HCT116 (cell line): ENCODE data around the gene MAPK8. TPM values are rescaled to one million over a fixed set of nuclear protein-coding genes. Genes with fewer than 3 reads are reported as not detected.

Source experiments
- ATAC-seq: fragments of 200-7000 bp; cut with Tn5 transposase; 2 replicates; pipeline ENCODE4 v1.9.1; 2020; ENCODE audit warnings: mild to moderate bottlenecking, moderate library complexity
- BruUV-seq: library from RNA; stranded (reverse); fragments of 400-500 nt; replicated peaks from 2 replicates; lab custom pipeline; 2021; lab: Mats Ljungman, UMichigan
- CTCF ChIA-PET: fragments of 300-600 bp; sonication (Branson Sonifier 250); formaldehyde crosslinking; loops from one replicate; lab custom pipeline; 2021; ENCODE audit warnings: antibody characterized with exemption; lab: Charles Lee
- POLR2A ChIA-PET: fragments of 300-600, 350-600 bp; sonication (Branson Sonifier 250); formaldehyde crosslinking; loops from one replicate; lab custom pipeline; 2021; ENCODE audit warnings: antibody characterized with exemption; lab: Charles Lee
- RAD21 ChIA-PET, 2 experiments: fragments of 300-600 bp; sonication (Branson Sonifier 250); formaldehyde crosslinking; loops; one replicate each; lab custom pipeline; 2023; ENCODE audit warnings: low total read pairs in 2 of 2; ENCODE audit not compliant: uncharacterized antibody in 2 of 2, unreplicated experiment in 2 of 2, low non-redundant PET in 1 of 2; lab: Charles Lee
- DNase-seq: peaks from one replicate; pipeline ENCODE4 v3.0.0-alpha.2; 2010; ENCODE audit warnings: low read depth, low spot score
- H2AFZ ChIP-seq: fragments of 200-600 bp; shearing (Covaris generic), sonication (generic); 2 replicates; pipeline ENCODE4 v1.6.1; 2017; ENCODE audit warnings: low read depth, mixed run types, mixed read lengths, antibody characterized with exemption, low read length; ENCODE audit not compliant: poor library complexity, severe bottlenecking
- H3K27ac ChIP-seq: 2 replicates; pipeline ENCODE4 v1.5.1; 2012; ENCODE audit warnings: low read depth, low read length
- H3K27me3 ChIP-seq: fragments of 200-600 bp; sonication (generic); 2 replicates; pipeline ENCODE4 v1.6.1; 2016; ENCODE audit warnings: mixed run types, low read length, mixed read lengths; ENCODE audit not compliant: insufficient read depth
- H3K36me3 ChIP-seq, 2 experiments: fragments of 200-500 bp in 1 of 2; fragments of 200-600 bp in 1 of 2; sonication (Bioruptor generic) in 1 of 2; sonication (generic) in 1 of 2; 2 replicates each; pipeline versions ENCODE4 v1.5.1 to v1.6.1; 2014 to 2016; ENCODE audit warnings: low read length in 2 of 2, inconsistent platforms in 1 of 2, mixed read lengths in 1 of 2, mixed run types in 1 of 2; ENCODE audit not compliant: insufficient read depth in 2 of 2, control insufficient read depth in 1 of 2
- H3K4me1 ChIP-seq, 2 experiments: fragments of 200-600 bp in 1 of 2; sonication (generic) in 1 of 2; 2 replicates each; pipeline versions ENCODE4 v1.5.1 to v1.6.1; 2012 to 2017; ENCODE audit warnings: low read length in 2 of 2, inconsistent platforms in 1 of 2, mild to moderate bottlenecking in 1 of 2, mixed read lengths in 1 of 2, mixed run types in 1 of 2, moderate library complexity in 1 of 2; ENCODE audit not compliant: insufficient read depth in 2 of 2, control insufficient read depth in 1 of 2
- H3K4me2 ChIP-seq: fragments of 200-600 bp; sonication (generic); 2 replicates; pipeline ENCODE4 v1.6.1; 2017; ENCODE audit warnings: mixed run types, low read length, mixed read lengths
- H3K4me3 ChIP-seq, 2 experiments: fragments of 200-600 bp in 1 of 2; sonication (generic) in 1 of 2; replicated peaks in 1 of 2; 2 replicates each; pipeline ENCODE4 v1.5.1; 2011 to 2016; ENCODE audit warnings: low read length in 2 of 2, control low read depth in 1 of 2, low read depth in 1 of 2, mild to moderate bottlenecking in 1 of 2, mixed read lengths in 1 of 2, mixed run types in 1 of 2
- H3K79me2 ChIP-seq: fragments of 200-600 bp; sonication (generic); 2 replicates; pipeline ENCODE4 v1.6.1; 2017; ENCODE audit warnings: mild to moderate bottlenecking, mixed run types, low read length, moderate library complexity, mixed read lengths; ENCODE audit not compliant: insufficient read depth
- H3K9ac ChIP-seq: fragments of 200-600 bp; sonication (generic); 2 replicates; pipeline ENCODE4 v1.6.1; 2016; ENCODE audit warnings: low read length, mixed read lengths
- H3K9me2 ChIP-seq: fragments of 200-600 bp; sonication (generic), shearing (Covaris generic); 2 replicates; pipeline ENCODE4 v1.6.1; 2017; ENCODE audit warnings: mixed run types, mild to moderate bottlenecking, moderate library complexity; ENCODE audit not compliant: insufficient read depth
- H3K9me3 ChIP-seq, 2 experiments: fragments of 200-500 bp in 1 of 2; fragments of 200-600 bp in 1 of 2; sonication (Bioruptor generic) in 1 of 2; sonication (generic) in 1 of 2; 2 replicates each; pipeline ENCODE4 v1.6.1; 2014 to 2017; ENCODE audit warnings: low read length in 2 of 2, mixed read lengths in 2 of 2, inconsistent platforms in 1 of 2, low read depth in 1 of 2, mild to moderate bottlenecking in 1 of 2, mixed run types in 1 of 2, moderate library complexity in 1 of 2; ENCODE audit not compliant: control insufficient read depth in 1 of 2, insufficient read depth in 1 of 2
- H4K20me1 ChIP-seq: fragments of 200-600 bp; sonication (generic), shearing (Covaris generic); 2 replicates; pipeline ENCODE4 v1.6.1; 2017; ENCODE audit warnings: mixed run types, mild to moderate bottlenecking, moderate library complexity; ENCODE audit not compliant: insufficient read depth
- CEBPB ChIP-seq: IDR thresholded peaks from 2 replicates; pipeline ENCODE4 v1.6.1; 2012; ENCODE audit warnings: low read depth
- ELF1 ChIP-seq: IDR thresholded peaks from 2 replicates; pipeline ENCODE4 v1.6.1; 2012; ENCODE audit warnings: low read depth, borderline replicate concordance
- FOSL1 ChIP-seq: IDR thresholded peaks from 2 replicates; pipeline ENCODE4 v1.6.1; 2012; ENCODE audit warnings: low read depth
- POLR2A ChIP-seq: IDR thresholded peaks from 2 replicates; pipeline ENCODE4 v1.7.0; 2011; ENCODE audit warnings: borderline replicate concordance; ENCODE audit not compliant: insufficient read depth, insufficient read length; ENCODE audit errors: extremely low read depth
- POLR2AphosphoS5 ChIP-seq: IDR thresholded peaks from 2 replicates; pipeline ENCODE4 v1.6.1; 2011; ENCODE audit warnings: mild to moderate bottlenecking, low read depth, low read length, moderate library complexity
- REST ChIP-seq: IDR thresholded peaks from 2 replicates; pipeline ENCODE4 v1.6.1; 2012; ENCODE audit warnings: low read depth
- TCF7L2 ChIP-seq: IDR thresholded peaks from 2 replicates; pipeline ENCODE4 v1.7.0; 2011; ENCODE audit warnings: borderline replicate concordance, inconsistent platforms; ENCODE audit not compliant: insufficient read depth, insufficient read length; ENCODE audit errors: extremely low read depth
- YY1 ChIP-seq: IDR thresholded peaks from 2 replicates; pipeline ENCODE4 v1.6.1; 2011; ENCODE audit warnings: low read length, low read depth, moderate library complexity, mild to moderate bottlenecking; ENCODE audit not compliant: insufficient replicate concordance; ENCODE audit errors: extremely low read depth
- intact Hi-C: fragments of 100-400 bp; cut with micrococcal nuclease; formaldehyde crosslinking; loops from 2 replicates; pipeline ENCODE4 v1.10.0; 2022
- total RNA-seq: library from RNA; stranded (reverse); gene quantifications from one replicate; pipeline ENCODE4 v1.2.1, GENCODE V29; 2021; ENCODE audit not compliant: unreplicated experiment

Gene MAPK8
- total RNA-seq, 1 experiment from 2014 or later: 71.0 TPM

GRCh38 chr10:48378675-48379074 lies 72.2 kb downstream of the MAPK8 start:
- H3K4me1 ChIP-seq: no peaks in the 10 kb centered on the region
- no peak overlapping the region for H3K9ac ChIP-seq
- no peak overlapping the region for H2AFZ ChIP-seq
- intact Hi-C loops: no loop called here
- ATAC-seq: no peak
- TF ChIP-seq REST: no peak
- no peak for TF ChIP-seq POLR2A
- TF ChIP-seq ELF1: no peak
- TF ChIP-seq YY1: no peak
- TF ChIP-seq FOSL1: no peak
- TF ChIP-seq CEBPB: no peak
- no peak for TF ChIP-seq TCF7L2
- TF ChIP-seq POLR2AphosphoS5: no peak
- TF ChIP-seq, all 23 proteins: peak for 0
- DNase-seq: no peak
- POLR2A ChIA-PET: no interaction called here
- CTCF ChIA-PET: no interaction called here
- H3K27ac ChIP-seq: no peak overlapping the region
- BruUV-seq: no TSS peak
- no peaks in the 10 kb centered on the region for H3K79me2 ChIP-seq
- H3K36me3 ChIP-seq: no peaks in the 10 kb centered on the region
- H3K27me3 ChIP-seq: no peaks in the 10 kb centered on the region
- H3K9me3 ChIP-seq: peaks cover 0 to 4% of the 10 kb centered on the region in 2 experiments; a peak in 1 of 4 replicates
- no peak overlapping the region for H3K4me2 ChIP-seq
- no peaks in the 10 kb centered on the region for H3K9me2 ChIP-seq
- no peaks in the 10 kb centered on the region for H4K20me1 ChIP-seq
- RAD21 ChIA-PET: no interaction called here
- no peak overlapping the region for H3K4me3 ChIP-seq
